H1 (cell line): ENCODE data around the gene DYNC2H1.

Experiments used
- CHD2 ChIP-seq: IDR thresholded peaks from 2 replicates; pipeline ENCODE4 v1.6.1; 2012; ENCODE audit warnings: low read length, improper control_type of control experiment
- CREB1 ChIP-seq: IDR thresholded peaks from 2 replicates; pipeline ENCODE4 v1.6.1; 2012; ENCODE audit warnings: inconsistent platforms
- EP300 ChIP-seq, 2 experiments: IDR thresholded peaks; 1 replicate in 1 of 2; 2 replicates in 1 of 2; pipeline ENCODE4 v1.6.1; 2011 to 2012; ENCODE audit warnings: low read depth in 2 of 2, low read length in 2 of 2, mild to moderate bottlenecking in 2 of 2, borderline replicate concordance in 1 of 2, inconsistent platforms in 1 of 2, moderate library complexity in 1 of 2
- HDAC2 ChIP-seq, 2 experiments: fragments of 300-600 bp in 1 of 2; sonication (generic) in 1 of 2; IDR thresholded peaks; 2 replicates each; pipeline ENCODE4 v1.6.1; 2011 to 2012; ENCODE audit warnings: low read depth in 2 of 2, low read length in 2 of 2, mild to moderate bottlenecking in 2 of 2, moderate library complexity in 2 of 2, borderline replicate concordance in 1 of 2, inconsistent platforms in 1 of 2
- JUND ChIP-seq: IDR thresholded peaks from 2 replicates; pipeline ENCODE4 v1.6.1; 2011; ENCODE audit warnings: mild to moderate bottlenecking, improper control_type of control experiment, low read length
- POLR2A ChIP-seq, 2 experiments: IDR thresholded peaks; 1 replicate in 1 of 2; 2 replicates in 1 of 2; pipeline ENCODE4 v1.6.1; 2011; ENCODE audit warnings: low read depth in 2 of 2, low read length in 2 of 2, mild to moderate bottlenecking in 2 of 2; ENCODE audit errors: control extremely low read depth in 1 of 2
- RAD21 ChIP-seq, 2 experiments: IDR thresholded peaks in 1 of 2; conservative IDR thresholded peaks in 1 of 2; 2 replicates each; pipeline ENCODE4 v1.6.1; 2011; ENCODE audit warnings: low read depth in 2 of 2, low read length in 2 of 2, improper control_type of control experiment in 1 of 2, inconsistent platforms in 1 of 2, mild to moderate bottlenecking in 1 of 2, moderate library complexity in 1 of 2
- RNF2 ChIP-seq: fragments of 200-900, 300-1000 bp; sonication (generic); IDR thresholded peaks from 2 replicates; pipeline ENCODE4 v1.7.1; 2016; ENCODE audit warnings: borderline replicate concordance, low read depth, mild to moderate bottlenecking, antibody characterized with exemption, low read length; ENCODE audit not compliant: poor library complexity, severe bottlenecking; ENCODE audit errors: missing control alignments
- TCF12 ChIP-seq: IDR thresholded peaks from 2 replicates; pipeline ENCODE4 v1.6.1; 2011; ENCODE audit warnings: low read depth, mild to moderate bottlenecking, low read length
- TF ChIP-seq, protein P1 (sequence below), 3 experiments: IDR thresholded peaks; 1 replicate in 2 of 3; 2 replicates in 1 of 3; pipeline versions ENCODE4 v1.5.1 to v1.6.1; 2011; ENCODE audit warnings: low read length in 3 of 3, mild to moderate bottlenecking in 3 of 3, inconsistent platforms in 2 of 3, low read depth in 1 of 3, moderate library complexity in 1 of 3; ENCODE audit not compliant: insufficient read depth in 1 of 3; ENCODE audit errors: control extremely low read depth in 1 of 3

DNA sequence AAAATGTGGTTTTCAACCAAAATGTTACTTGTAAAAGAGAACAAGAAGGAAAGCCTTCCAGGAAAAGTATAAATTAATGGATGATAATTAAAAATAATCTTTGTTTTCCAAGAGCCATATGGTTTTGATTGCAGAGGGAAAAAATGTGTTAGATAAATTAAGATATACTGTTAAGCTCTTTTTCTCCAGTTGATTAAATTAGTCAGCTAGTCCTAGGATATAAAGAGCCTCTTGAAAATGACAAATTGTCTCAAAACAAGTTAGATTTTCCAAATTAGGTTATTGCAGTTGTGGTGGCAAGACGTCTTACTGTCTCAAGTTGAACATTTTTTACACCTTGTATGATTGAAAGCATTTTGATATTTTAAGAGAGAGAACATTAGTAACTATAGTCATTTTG, 110.9 kb downstream of the DYNC2H1 start:
- TF ChIP-seq RAD21 (IDR thresholded peaks at IDR 0.05 in 1 of 2, conservative IDR thresholded peaks at IDR 0.05 in 1 of 2; ENCODE audit: low read depth in 2 of 2, low read length in 2 of 2) (no peak), JUND (no peak), EP300 (IDR thresholded peaks at IDR 0.05; ENCODE audit: borderline replicate concordance in 1 of 2, low read depth in 2 of 2, low read length in 2 of 2) (no peak), RNF2 (no peak), CREB1 (no peak), CHD2 (no peak), POLR2A (IDR thresholded peaks at IDR 0.05; ENCODE audit: control extremely low read depth in 1 of 2, low read depth in 2 of 2, low read length in 2 of 2) (no peak), HDAC2 (IDR thresholded peaks at IDR 0.05; ENCODE audit: borderline replicate concordance in 1 of 2, low read depth in 2 of 2, low read length in 2 of 2) (no peak), TCF12 (no peak)
- TF ChIP-seq, protein P1, sequence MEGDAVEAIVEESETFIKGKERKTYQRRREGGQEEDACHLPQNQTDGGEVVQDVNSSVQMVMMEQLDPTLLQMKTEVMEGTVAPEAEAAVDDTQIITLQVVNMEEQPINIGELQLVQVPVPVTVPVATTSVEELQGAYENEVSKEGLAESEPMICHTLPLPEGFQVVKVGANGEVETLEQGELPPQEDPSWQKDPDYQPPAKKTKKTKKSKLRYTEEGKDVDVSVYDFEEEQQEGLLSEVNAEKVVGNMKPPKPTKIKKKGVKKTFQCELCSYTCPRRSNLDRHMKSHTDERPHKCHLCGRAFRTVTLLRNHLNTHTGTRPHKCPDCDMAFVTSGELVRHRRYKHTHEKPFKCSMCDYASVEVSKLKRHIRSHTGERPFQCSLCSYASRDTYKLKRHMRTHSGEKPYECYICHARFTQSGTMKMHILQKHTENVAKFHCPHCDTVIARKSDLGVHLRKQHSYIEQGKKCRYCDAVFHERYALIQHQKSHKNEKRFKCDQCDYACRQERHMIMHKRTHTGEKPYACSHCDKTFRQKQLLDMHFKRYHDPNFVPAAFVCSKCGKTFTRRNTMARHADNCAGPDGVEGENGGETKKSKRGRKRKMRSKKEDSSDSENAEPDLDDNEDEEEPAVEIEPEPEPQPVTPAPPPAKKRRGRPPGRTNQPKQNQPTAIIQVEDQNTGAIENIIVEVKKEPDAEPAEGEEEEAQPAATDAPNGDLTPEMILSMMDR (IDR thresholded peaks at IDR 0.05; ENCODE audit: control extremely low read depth in 1 of 3, insufficient read depth in 1 of 3, low read depth in 1 of 3, low read length in 3 of 3) = no peak
